GM19328 (cell line): ENCODE measurements around the gene SRRM2.

Experiments used
- ATAC-seq: cut with Tn5 transposase; IDR thresholded peaks from one replicate; pipeline ENCODE4 v1.9.1; 2021; ENCODE audit warnings: mild to moderate bottlenecking, moderate library complexity; ENCODE audit not compliant: unreplicated experiment

SRRM2 gene

GRCh38 chr16:2757344-2757743 lies 4.9 kb downstream of the SRRM2 start:
- no peak for ATAC-seq

GRCh38 chr16:2761472-2761871 lies 9.0 kb downstream of the SRRM2 start:
- ATAC-seq: no peak

DNA sequence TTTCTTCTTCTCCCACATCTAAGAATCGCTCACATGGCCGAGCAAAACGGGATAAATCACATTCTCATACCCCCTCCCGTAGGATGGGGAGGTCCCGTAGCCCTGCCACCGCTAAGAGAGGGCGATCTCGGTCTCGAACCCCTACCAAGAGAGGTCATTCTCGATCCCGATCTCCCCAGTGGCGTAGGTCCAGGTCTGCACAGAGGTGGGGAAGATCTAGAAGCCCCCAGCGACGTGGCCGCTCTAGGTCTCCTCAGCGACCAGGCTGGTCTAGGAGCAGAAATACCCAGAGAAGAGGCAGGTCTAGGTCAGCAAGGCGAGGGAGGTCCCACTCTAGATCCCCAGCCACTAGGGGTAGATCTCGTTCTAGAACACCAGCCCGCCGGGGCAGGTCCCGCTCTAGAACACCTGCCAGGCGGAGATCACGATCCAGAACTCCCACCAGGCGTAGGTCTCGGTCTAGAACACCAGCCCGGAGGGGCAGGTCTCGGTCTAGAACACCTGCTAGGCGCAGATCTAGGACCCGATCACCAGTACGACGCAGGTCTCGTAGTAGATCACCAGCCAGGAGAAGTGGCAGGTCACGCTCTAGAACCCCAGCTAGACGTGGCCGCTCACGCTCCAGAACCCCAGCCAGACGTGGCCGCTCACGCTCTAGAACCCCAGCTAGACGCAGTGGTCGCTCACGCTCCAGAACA lies 9.6 kb downstream of the SRRM2 start:
- ATAC-seq: no peak

GRCh38 chr16:2762711-2763110 lies 10.3 kb downstream of the SRRM2 start:
- no peak for ATAC-seq

GRCh38 chr16:2763173-2763572 lies 10.7 kb downstream of the SRRM2 start:
- ATAC-seq: no peak

GRCh38 chr16:2764718-2765117 lies 12.3 kb downstream of the SRRM2 start:
- ATAC-seq: no peak

- no peak for ATAC-seq
Observed at GRCh38 chr16:2765462-2766404, 13.3 kb downstream of the SRRM2 start.

DNA sequence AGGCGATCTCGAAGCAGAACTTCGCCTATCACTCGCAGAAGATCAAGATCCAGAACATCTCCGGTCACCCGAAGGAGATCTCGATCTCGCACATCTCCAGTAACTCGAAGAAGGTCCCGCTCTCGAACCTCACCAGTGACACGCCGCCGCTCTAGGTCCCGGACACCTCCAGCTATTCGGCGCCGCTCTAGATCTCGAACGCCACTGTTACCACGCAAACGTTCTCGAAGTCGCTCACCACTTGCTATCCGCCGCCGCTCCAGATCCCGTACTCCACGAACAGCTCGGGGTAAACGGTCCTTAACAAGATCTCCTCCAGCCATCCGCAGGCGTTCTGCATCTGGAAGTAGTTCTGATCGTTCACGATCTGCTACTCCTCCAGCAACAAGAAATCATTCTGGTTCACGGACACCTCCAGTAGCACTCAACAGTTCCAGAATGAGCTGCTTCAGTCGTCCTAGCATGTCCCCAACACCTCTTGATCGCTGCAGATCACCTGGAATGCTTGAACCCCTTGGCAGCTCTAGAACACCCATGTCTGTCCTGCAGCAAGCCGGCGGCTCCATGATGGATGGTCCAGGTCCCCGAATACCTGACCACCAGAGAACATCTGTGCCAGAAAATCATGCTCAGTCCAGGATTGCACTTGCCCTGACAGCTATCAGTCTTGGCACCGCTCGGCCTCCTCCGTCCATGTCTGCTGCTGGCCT lies 14.1 kb downstream of the SRRM2 start:
- no peak for ATAC-seq

- ATAC-seq: no peak
Observed at GRCh38 chr16:2767140-2767731, 14.8 kb downstream of the SRRM2 start.

DNA sequence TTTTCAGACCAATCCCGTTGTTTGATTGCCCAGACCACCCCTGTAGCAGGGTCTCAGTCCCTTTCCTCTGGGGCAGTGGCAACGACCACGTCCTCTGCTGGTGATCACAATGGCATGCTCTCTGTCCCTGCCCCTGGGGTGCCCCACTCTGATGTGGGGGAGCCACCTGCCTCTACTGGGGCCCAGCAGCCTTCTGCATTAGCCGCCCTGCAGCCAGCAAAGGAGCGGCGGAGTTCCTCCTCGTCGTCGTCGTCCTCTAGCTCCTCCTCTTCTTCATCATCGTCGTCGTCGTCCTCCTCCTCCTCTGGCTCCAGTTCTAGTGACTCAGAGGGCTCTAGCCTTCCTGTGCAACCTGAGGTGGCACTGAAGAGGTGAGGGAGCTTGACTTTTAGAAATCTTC lies 15.5 kb downstream of the SRRM2 start:
- ATAC-seq: no peak

DNA sequence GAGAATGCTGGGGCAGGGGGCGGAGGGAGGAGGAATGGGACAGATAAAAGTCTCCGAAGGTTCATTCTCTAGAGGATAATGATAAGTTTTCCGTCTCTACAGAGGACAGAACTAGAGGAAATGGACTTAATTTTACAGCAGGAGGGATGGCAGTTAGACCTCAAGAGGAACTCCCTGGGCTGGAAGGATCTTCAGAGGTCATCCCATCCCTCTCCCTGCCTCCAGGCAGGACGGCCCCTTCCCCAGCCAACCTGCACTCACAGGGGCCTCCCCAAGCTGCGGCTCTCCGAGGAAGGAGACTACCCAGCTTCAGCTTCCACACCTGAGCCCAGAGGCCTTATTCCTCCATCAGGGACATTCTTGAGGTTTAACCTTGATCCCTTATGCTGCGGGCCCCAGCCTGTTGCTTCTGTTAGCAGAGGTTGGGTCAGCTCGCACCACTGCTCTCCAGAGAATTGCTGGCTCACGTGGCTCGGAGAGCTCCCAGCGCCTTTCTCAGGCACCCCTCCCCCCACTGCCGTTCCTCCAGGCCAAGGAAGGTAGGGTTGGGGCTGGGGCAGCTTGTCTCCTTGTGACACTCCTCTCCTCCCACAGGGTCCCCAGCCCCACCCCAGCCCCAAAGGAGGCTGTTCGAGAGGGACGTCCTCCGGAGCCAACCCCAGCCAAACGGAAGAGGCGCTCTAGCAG lies 16.1 kb downstream of the SRRM2 start:
- ATAC-seq: no peak

DNA sequence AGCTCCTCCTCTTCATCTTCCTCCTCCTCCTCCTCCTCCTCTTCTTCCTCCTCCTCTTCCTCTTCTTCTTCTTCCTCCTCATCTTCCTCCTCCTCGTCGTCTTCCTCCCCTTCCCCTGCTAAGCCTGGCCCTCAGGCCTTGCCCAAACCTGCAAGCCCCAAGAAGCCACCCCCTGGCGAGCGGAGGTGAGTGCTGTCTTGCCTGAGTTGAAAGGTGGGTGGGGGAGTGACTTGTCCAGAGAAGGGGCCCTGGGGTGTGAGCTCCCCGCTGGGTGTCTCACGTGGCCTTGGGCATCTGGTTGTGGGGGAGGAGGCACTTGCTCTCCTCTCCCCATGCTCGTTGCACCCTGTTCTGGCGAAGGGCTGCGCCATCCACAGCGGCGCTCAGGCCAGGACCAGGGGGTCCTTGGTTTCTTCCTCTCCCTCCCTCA lies 16.7 kb downstream of the SRRM2 start:
- no peak for ATAC-seq

- no peak for ATAC-seq
Observed at GRCh38 chr16:2769675-2770056, 17.2 kb downstream of the SRRM2 start.

GRCh38 chr16:2770057-2770951 lies 17.9 kb downstream of the SRRM2 start:
- no peak for ATAC-seq

DNA sequence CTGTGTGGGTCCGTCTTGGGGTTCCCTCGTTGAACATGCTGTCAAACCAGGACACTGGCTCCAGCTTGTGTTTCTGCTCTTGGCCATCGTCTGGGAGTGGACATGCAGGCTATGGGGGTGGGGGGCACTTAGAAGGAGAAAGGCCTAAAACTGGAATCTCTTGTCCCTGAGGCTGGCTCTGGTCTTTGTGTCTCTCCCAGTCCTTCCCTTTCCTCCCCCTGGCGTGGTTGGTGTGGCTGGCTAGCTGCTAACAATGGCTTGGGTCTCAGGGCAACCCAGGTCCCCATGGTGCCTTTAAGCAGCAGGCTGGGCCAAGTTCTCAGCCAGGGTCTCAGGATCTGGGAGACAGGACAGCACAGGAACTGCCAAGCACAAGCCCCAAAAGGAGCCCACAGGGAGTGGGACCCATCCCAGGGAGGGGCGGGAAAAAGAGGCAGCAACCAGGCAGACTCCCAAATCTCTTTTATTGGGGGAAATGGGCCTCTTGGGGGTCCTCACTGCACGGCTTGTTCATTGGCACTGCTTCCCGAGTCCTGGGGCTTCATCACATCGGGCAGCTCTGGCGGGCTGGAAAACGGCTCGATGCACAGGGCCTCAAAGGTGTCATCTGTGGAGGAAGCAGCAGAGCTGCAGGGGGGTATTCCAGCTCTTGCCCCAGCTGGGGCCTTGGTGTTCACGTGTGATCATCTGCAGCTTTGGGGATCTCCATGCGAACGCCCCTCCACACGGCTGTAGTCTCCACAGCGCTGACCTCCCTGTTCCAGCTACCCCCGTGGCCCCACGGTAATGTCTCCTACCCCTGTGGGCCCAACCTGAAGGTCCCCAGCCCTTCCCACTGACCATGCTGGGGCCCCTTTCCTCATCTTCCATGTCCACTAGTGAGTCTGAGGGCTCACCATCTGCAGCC lies 19.3 kb downstream of the SRRM2 start:
- ATAC-seq: no peak

GRCh38 chr16:2773188-2773968 lies 20.9 kb downstream of the SRRM2 start:
- ATAC-seq: no peak

GRCh38 chr16:2774161-2774891 lies 21.9 kb downstream of the SRRM2 start:
- no peak for ATAC-seq
